Panc1 (cell line): ENCODE data around the gene SLC44A1. TPM values are rescaled to one million over a fixed set of nuclear protein-coding genes. Genes with fewer than 3 reads are reported as not detected.

ENCODE experiments used
- ATAC-seq: fragments of 200-7000 bp; cut with Tn5 transposase; 2 replicates; pipeline ENCODE4 v1.9.1; 2020; ENCODE audit warnings: mild to moderate bottlenecking, moderate library complexity
- BruUV-seq: library from RNA; stranded (reverse); fragments of 400-500 nt; replicated peaks from 2 replicates; lab custom pipeline; 2021; lab: Mats Ljungman, UMichigan
- CTCF ChIA-PET: fragments of 300-600 bp; sonication (Branson Sonifier 250); formaldehyde crosslinking; loops from one replicate; lab custom pipeline; 2022; ENCODE audit warnings: antibody characterized with exemption; lab: Charles Lee
- POLR2A ChIA-PET: fragments of 300-600 bp; sonication (Branson Sonifier 250); formaldehyde crosslinking; loops from one replicate; lab custom pipeline; 2022; ENCODE audit warnings: antibody characterized with exemption; lab: Charles Lee
- DNase-seq: peaks from one replicate; pipeline ENCODE4 v3.0.0-alpha.2; 2010; ENCODE audit warnings: low read depth, low spot score
- H3K27ac ChIP-seq: 2 replicates; pipeline ENCODE4 v1.5.1; 2011; ENCODE audit warnings: mild to moderate bottlenecking, low read length, inconsistent platforms
- H3K27me3 ChIP-seq: fragments of 200-500 bp; sonication (Bioruptor generic); 2 replicates; pipeline ENCODE4 v1.6.0; 2014; ENCODE audit warnings: low read length, inconsistent platforms; ENCODE audit not compliant: control insufficient read depth, insufficient read depth
- H3K36me3 ChIP-seq: fragments of 200-500 bp; sonication (Bioruptor generic); 2 replicates; pipeline ENCODE4 v1.5.1; 2014; ENCODE audit warnings: inconsistent platforms, mild to moderate bottlenecking, low read length, moderate library complexity; ENCODE audit not compliant: control insufficient read depth, insufficient read depth
- H3K4me1 ChIP-seq: 2 replicates; pipeline ENCODE4 v1.5.1; 2011; ENCODE audit warnings: inconsistent platforms, mild to moderate bottlenecking, low read length, moderate library complexity; ENCODE audit not compliant: control insufficient read depth, insufficient read depth
- H3K4me3 ChIP-seq, 2 experiments: 2 replicates each; pipeline ENCODE4 v1.5.1; 2011 to 2012; ENCODE audit warnings: low read depth in 2 of 2, low read length in 2 of 2, mild to moderate bottlenecking in 2 of 2, inconsistent platforms in 1 of 2, moderate library complexity in 1 of 2
- H3K9me3 ChIP-seq: fragments of 200-500 bp; sonication (Bioruptor generic); 2 replicates; pipeline ENCODE4 v1.5.1; 2014; ENCODE audit warnings: low read depth, mild to moderate bottlenecking, inconsistent platforms, low read length, moderate library complexity; ENCODE audit not compliant: control insufficient read depth, insufficient read depth
- POLR2AphosphoS5 ChIP-seq: IDR thresholded peaks from 2 replicates; pipeline ENCODE4 v1.6.1; 2012; ENCODE audit warnings: mild to moderate bottlenecking, low read depth, low read length, moderate library complexity
- SIN3A ChIP-seq: IDR thresholded peaks from 2 replicates; pipeline ENCODE4 v1.6.1; 2012; ENCODE audit warnings: low read depth, mild to moderate bottlenecking, low read length, moderate library complexity, borderline replicate concordance; ENCODE audit not compliant: insufficient read depth
- TCF7L2 ChIP-seq: IDR thresholded peaks from 2 replicates; pipeline ENCODE4 v1.6.1; 2011; ENCODE audit warnings: mild to moderate bottlenecking, low read depth, low read length, inconsistent platforms
- in situ Hi-C: cut with HindIII; loops from 2 replicates; pipeline ENCODE4 v1.10.0; 2016; ENCODE audit warnings: low sequenced_read_pairs, low pct_unique_long_range_greater_than_20kb
- intact Hi-C: fragments of 100-400 bp; cut with micrococcal nuclease; formaldehyde crosslinking; loops from one replicate; pipeline ENCODE4 v1.10.0; 2022; ENCODE audit not compliant: unreplicated experiment
- total RNA-seq: library from RNA; stranded (reverse); gene quantifications from one replicate; pipeline ENCODE4 v1.2.1, GENCODE V29; 2021; ENCODE audit not compliant: unreplicated experiment
- TF ChIP-seq, protein P1 (sequence below), 2 experiments: IDR thresholded peaks; 2 replicates each; pipeline ENCODE4 v1.6.1; 2011 to 2012; ENCODE audit warnings: low read depth in 2 of 2, control low read depth in 1 of 2, low read length in 1 of 2, mild to moderate bottlenecking in 1 of 2, moderate library complexity in 1 of 2; ENCODE audit not compliant: insufficient read depth in 1 of 2
- TF ChIP-seq, protein P2 (sequence below): fragments of 450-650 bp; IDR thresholded peaks from 2 replicates; pipeline ENCODE4 v1.5.1; 2017; ENCODE audit warnings: mild to moderate bottlenecking

SLC44A1 gene
- total RNA-seq, 1 experiment from 2014 or later = 8.7 TPM

DNA sequence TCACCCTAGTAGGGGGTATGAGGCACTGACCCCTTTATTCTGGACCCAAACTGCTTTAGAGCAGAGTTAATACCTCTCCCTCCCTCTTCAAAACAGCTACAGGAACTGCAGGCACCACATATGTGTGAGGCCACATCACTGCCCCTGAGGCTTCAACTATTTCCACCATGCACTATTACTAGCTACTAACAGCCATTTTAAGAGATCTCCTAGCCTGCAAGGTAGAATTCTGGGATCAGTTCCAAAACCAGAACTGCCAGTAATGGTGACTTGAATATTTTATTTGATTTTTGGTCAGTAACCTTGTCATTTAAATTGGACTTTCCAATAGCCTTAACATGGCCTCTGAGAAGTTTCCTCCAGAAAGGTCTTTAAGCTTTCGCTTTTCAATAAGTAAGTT, 148.1 kb downstream of the SLC44A1 start:
- in situ Hi-C loops = no loop called here
- no peak overlapping the region for H3K27ac ChIP-seq
- ChIA-PET CTCF (no interaction called here), POLR2A (no interaction called here)
- no peak overlapping the region for H3K4me3 ChIP-seq
- no TSS peak for BruUV-seq
- DNase-seq = no peak
- no peaks in the 10 kb centered on the region for H3K36me3 ChIP-seq
- no peaks in the 10 kb centered on the region for H3K27me3 ChIP-seq
- TF ChIP-seq POLR2AphosphoS5 = no peak
- TF ChIP-seq, protein P1, sequence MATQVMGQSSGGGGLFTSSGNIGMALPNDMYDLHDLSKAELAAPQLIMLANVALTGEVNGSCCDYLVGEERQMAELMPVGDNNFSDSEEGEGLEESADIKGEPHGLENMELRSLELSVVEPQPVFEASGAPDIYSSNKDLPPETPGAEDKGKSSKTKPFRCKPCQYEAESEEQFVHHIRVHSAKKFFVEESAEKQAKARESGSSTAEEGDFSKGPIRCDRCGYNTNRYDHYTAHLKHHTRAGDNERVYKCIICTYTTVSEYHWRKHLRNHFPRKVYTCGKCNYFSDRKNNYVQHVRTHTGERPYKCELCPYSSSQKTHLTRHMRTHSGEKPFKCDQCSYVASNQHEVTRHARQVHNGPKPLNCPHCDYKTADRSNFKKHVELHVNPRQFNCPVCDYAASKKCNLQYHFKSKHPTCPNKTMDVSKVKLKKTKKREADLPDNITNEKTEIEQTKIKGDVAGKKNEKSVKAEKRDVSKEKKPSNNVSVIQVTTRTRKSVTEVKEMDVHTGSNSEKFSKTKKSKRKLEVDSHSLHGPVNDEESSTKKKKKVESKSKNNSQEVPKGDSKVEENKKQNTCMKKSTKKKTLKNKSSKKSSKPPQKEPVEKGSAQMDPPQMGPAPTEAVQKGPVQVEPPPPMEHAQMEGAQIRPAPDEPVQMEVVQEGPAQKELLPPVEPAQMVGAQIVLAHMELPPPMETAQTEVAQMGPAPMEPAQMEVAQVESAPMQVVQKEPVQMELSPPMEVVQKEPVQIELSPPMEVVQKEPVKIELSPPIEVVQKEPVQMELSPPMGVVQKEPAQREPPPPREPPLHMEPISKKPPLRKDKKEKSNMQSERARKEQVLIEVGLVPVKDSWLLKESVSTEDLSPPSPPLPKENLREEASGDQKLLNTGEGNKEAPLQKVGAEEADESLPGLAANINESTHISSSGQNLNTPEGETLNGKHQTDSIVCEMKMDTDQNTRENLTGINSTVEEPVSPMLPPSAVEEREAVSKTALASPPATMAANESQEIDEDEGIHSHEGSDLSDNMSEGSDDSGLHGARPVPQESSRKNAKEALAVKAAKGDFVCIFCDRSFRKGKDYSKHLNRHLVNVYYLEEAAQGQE (IDR thresholded peaks at IDR 0.05; ENCODE audit: insufficient read depth in 1 of 2, low read depth in 2 of 2, low read length in 1 of 2) = no peak
- no peak for TF ChIP-seq TCF7L2
- TF ChIP-seq, protein P2, sequence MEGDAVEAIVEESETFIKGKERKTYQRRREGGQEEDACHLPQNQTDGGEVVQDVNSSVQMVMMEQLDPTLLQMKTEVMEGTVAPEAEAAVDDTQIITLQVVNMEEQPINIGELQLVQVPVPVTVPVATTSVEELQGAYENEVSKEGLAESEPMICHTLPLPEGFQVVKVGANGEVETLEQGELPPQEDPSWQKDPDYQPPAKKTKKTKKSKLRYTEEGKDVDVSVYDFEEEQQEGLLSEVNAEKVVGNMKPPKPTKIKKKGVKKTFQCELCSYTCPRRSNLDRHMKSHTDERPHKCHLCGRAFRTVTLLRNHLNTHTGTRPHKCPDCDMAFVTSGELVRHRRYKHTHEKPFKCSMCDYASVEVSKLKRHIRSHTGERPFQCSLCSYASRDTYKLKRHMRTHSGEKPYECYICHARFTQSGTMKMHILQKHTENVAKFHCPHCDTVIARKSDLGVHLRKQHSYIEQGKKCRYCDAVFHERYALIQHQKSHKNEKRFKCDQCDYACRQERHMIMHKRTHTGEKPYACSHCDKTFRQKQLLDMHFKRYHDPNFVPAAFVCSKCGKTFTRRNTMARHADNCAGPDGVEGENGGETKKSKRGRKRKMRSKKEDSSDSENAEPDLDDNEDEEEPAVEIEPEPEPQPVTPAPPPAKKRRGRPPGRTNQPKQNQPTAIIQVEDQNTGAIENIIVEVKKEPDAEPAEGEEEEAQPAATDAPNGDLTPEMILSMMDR = no peak
- TF ChIP-seq SIN3A = no peak
- no peak for ATAC-seq
- intact Hi-C loops = no loop called here
- no peaks in the 10 kb centered on the region for H3K9me3 ChIP-seq
- no peaks in the 10 kb centered on the region for H3K4me1 ChIP-seq

DNA sequence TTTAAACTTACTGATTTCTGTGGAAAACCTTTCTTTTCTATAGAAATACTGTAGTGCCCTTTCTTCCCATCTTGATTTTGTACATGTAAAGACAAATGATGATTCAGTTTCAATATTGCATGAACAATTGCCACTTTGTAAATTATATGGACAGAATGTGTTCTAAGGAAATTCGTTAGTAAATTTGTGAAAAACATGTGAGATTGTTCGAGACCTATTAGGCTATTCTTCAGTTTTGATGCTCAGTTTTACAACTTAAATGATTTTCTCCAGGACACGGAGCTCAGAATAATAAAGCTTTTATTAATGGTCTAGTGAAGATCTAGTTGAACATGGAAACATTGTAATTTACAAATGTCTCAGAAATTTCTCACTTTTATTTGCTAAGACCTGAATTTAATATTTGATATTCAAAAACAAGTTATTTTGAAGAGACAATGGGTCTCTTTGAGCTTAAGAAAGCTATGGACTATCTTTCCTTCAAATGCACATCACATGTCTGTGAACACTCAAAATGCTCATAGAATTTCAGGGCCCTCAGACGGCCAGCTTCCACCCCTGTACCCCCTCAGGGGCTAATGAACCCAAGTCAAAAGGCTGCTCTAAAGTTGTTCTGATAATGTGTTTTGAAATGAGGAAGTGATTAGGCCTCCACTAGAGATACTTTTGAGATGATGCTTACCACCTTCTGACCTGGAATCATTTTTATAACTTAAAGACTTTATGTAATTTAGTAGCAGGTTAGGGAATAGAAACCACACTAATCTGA, 149.3 kb downstream of the SLC44A1 start:
- Histone ChIP-seq H3K4me3 (no peak overlapping the region), H3K27ac (no peak overlapping the region), H3K36me3 (no peaks in the 10 kb centered on the region), H3K4me1 (no peaks in the 10 kb centered on the region), H3K9me3 (no peaks in the 10 kb centered on the region), H3K27me3 (no peaks in the 10 kb centered on the region)
- intact Hi-C loops = no loop called here
- BruUV-seq = no TSS peak
- DNase-seq (no peak), ATAC-seq (no peak)
- no peak for TF ChIP-seq POLR2AphosphoS5
- TF ChIP-seq, protein P2 = no peak
- in situ Hi-C loops = no loop called here
- POLR2A ChIA-PET = interaction anchor here (0.7 kb wide), 1 partner anchor 70 kb away, joined by 3 read pairs; no protein-coding TSS in a partner anchor
- CTCF ChIA-PET = no interaction called here
